ENCODE measurements around the gene NOPCHAP1.

DNA sequence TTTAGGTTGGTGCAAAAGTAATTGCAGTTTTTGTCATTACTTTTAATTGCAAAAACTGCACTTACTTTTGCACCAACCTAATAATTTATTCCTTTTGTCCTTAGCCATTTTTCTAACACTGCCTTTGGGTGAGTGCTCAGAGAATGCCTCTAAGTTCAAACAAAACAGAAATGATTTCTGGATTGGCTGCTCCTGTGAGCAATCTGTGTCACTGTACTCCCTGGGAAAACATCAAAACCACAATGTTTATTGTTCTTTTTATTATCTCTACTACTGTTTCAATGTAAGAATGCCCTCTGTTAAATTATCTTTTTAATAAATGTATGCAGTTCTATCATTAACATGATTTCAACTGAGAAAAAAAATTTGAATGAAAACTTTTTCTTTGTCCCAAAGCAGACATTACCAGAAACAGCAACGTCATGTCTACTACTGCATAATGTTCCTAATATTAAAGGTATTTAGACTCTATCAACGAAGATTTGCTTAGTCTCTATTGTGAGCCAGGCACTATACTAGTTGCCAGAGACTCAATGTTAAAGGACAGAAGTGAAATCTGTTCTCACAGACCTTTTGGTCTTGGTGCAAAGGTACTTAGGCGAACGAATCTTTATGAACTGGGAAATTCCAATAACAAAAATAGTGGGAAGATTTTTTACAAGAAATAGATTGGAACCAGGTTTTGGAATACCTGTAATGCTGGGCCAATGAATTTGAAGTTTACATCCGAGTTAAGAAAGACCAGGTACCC is 34.2 kb upstream of the NOPCHAP1 start:
- no peak for TF ChIP-seq POLR2A (IDR thresholded peaks at IDR 0.05; ENCODE audit: low read depth, low read length)
- TF ChIP-seq, protein P1, sequence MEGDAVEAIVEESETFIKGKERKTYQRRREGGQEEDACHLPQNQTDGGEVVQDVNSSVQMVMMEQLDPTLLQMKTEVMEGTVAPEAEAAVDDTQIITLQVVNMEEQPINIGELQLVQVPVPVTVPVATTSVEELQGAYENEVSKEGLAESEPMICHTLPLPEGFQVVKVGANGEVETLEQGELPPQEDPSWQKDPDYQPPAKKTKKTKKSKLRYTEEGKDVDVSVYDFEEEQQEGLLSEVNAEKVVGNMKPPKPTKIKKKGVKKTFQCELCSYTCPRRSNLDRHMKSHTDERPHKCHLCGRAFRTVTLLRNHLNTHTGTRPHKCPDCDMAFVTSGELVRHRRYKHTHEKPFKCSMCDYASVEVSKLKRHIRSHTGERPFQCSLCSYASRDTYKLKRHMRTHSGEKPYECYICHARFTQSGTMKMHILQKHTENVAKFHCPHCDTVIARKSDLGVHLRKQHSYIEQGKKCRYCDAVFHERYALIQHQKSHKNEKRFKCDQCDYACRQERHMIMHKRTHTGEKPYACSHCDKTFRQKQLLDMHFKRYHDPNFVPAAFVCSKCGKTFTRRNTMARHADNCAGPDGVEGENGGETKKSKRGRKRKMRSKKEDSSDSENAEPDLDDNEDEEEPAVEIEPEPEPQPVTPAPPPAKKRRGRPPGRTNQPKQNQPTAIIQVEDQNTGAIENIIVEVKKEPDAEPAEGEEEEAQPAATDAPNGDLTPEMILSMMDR (conservative IDR thresholded peaks at IDR 0.05; ENCODE audit: low read depth, low read length), result no peak

Data from IMR-90 (cell line).